RWPE2 (cell line): ENCODE data around the gene CCDC175.

ENCODE experiments used
- ATAC-seq: fragments of 200-7000 bp; cut with Tn5 transposase; 3 replicates; pipeline ENCODE4 v1.9.1; 2021; ENCODE audit warnings: low read depth
- DNase-seq: peaks from one replicate; pipeline ENCODE4 v3.0.0-alpha.2; 2020; ENCODE audit warnings: low spot score
- H3K27ac ChIP-seq: fragments of 450-650 bp; 2 replicates; pipeline ENCODE4 v1.5.1; 2017; ENCODE audit warnings: mild to moderate bottlenecking; ENCODE audit not compliant: poor library complexity, severe bottlenecking
- H3K27me3 ChIP-seq: fragments of 250-450 bp; sonication (Bioruptor Pico); 2 replicates; pipeline ENCODE4 v1.5.1; 2021; ENCODE audit warnings: mild to moderate bottlenecking, moderate library complexity; ENCODE audit not compliant: insufficient read depth, poor library complexity, severe bottlenecking
- H3K36me3 ChIP-seq: fragments of 250-450 bp; sonication (Bioruptor Pico); 2 replicates; pipeline ENCODE4 v1.5.1; 2020; ENCODE audit warnings: low read depth, mild to moderate bottlenecking, moderate library complexity
- H3K4me1 ChIP-seq: fragments of 250-450 bp; sonication (Bioruptor Pico); 2 replicates; pipeline ENCODE4 v1.5.1; 2021; ENCODE audit warnings: mild to moderate bottlenecking, moderate library complexity; ENCODE audit not compliant: insufficient read depth, poor library complexity, severe bottlenecking
- H3K4me3 ChIP-seq: fragments of 250-450 bp; sonication (Bioruptor Pico); 2 replicates; pipeline ENCODE4 v1.5.1; 2021; ENCODE audit warnings: mild to moderate bottlenecking, moderate library complexity; ENCODE audit not compliant: severe bottlenecking
- H3K9me3 ChIP-seq: fragments of 250-450 bp; sonication (Bioruptor Pico); 2 replicates; pipeline ENCODE4 v1.5.1; 2021; ENCODE audit warnings: mild to moderate bottlenecking, moderate library complexity; ENCODE audit not compliant: severe bottlenecking
- CTCF ChIP-seq: fragments of 450-650 bp; IDR thresholded peaks from one replicate; pipeline ENCODE4 v1.5.1; 2017; ENCODE audit warnings: mild to moderate bottlenecking, moderate library complexity; ENCODE audit not compliant: poor library complexity, severe bottlenecking

CCDC175 gene

GRCh38 chr14:59600211-59600945 is 23.8 kb upstream of the CCDC175 start:
- TF ChIP-seq CTCF: no peak

GRCh38 chr14:59595071-59595470 is 18.5 kb upstream of the CCDC175 start:
- no peak for ATAC-seq
- no peaks in the 10 kb centered on the region for H3K4me1 ChIP-seq
- no peak for TF ChIP-seq CTCF

More at GRCh38 chr14:59600211-59600945, 23.8 kb upstream of the CCDC175 start:
- Histone ChIP-seq H3K27me3 (peaks cover 11% of the 10 kb centered on the region), H3K36me3 (no peaks in the 10 kb centered on the region), H3K4me3 (no peak overlapping the region), H3K9me3 (no peaks in the 10 kb centered on the region), H3K27ac (no peak overlapping the region), H3K4me1 (no peaks in the 10 kb centered on the region)
- DNase-seq (no peak), ATAC-seq (no peak)

GRCh38 chr14:59591641-59592370 is 15.2 kb upstream of the CCDC175 start:
- ATAC-seq: no peak
- no peaks in the 10 kb centered on the region for H3K4me1 ChIP-seq

More at GRCh38 chr14:59595071-59595470, 18.5 kb upstream of the CCDC175 start:
- DNase-seq: no peak
- Histone ChIP-seq H3K4me3 (no peak overlapping the region), H3K27me3 (no peaks in the 10 kb centered on the region), H3K36me3 (no peaks in the 10 kb centered on the region), H3K27ac (no peak overlapping the region), H3K9me3 (no peaks in the 10 kb centered on the region)

GRCh38 chr14:59588101-59588500 is 11.5 kb upstream of the CCDC175 start:
- no peak for ATAC-seq
- TF ChIP-seq CTCF: no peak
- no peak for DNase-seq
- H3K27ac ChIP-seq: no peak overlapping the region
- no peaks in the 10 kb centered on the region for H3K9me3 ChIP-seq
- no peaks in the 10 kb centered on the region for H3K36me3 ChIP-seq
- no peak overlapping the region for H3K4me3 ChIP-seq
- H3K27me3 ChIP-seq: no peaks in the 10 kb centered on the region
- H3K4me1 ChIP-seq: peaks cover 18% of the 10 kb centered on the region

More at GRCh38 chr14:59591641-59592370, 15.2 kb upstream of the CCDC175 start:
- Histone ChIP-seq H3K9me3 (no peaks in the 10 kb centered on the region), H3K36me3 (no peaks in the 10 kb centered on the region), H3K4me3 (no peak overlapping the region), H3K27me3 (no peaks in the 10 kb centered on the region), H3K27ac (no peak overlapping the region)
- no peak for DNase-seq
- TF ChIP-seq CTCF: no peak
